HEK293 (cell line): ENCODE measurements around the gene ZNF19.

Experiments
- ZBTB21 ChIP-seq: fragments of 450-650 bp; formaldehyde crosslinking; IDR thresholded peaks from 2 replicates; pipeline ENCODE4 v1.5.1; 2017; ENCODE audit warnings: missing biosample characterization, missing genetic modification characterization
- ZSCAN30 ChIP-seq: fragments of 450-650 bp; IDR thresholded peaks from 2 replicates; pipeline ENCODE4 v1.5.1; 2018; ENCODE audit warnings: missing biosample characterization, mild to moderate bottlenecking, missing genetic modification characterization, moderate library complexity

DNA sequence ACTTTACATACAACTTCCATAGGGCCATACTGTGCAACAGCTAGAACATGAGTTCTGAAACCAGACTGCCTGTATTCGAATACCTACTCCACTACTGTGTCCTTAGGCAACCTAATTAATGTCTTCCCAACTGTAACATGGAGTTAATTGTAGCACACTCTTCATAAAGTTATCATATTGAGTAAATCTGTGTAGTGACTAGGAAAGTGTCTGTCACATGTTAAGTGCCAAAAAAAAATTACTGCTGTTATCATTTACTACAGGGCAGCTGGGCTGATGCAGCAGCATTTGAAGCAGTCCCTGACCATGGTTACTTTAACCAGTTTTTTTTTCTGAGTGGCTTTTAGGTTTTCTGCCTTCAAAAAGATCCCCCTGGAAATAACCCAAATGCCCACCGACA, 16.2 kb downstream of the ZNF19 start:
- no peak for TF ChIP-seq ZBTB21 (tag by site-specific recombination)
- no peak for TF ChIP-seq ZSCAN30
